8988T (cell line): ENCODE measurements around the gene EXOC6B.

Experiments
- DNase-seq: peaks from one replicate; pipeline ENCODE4 v3.0.0; 2011

The EXOC6B gene

DNA sequence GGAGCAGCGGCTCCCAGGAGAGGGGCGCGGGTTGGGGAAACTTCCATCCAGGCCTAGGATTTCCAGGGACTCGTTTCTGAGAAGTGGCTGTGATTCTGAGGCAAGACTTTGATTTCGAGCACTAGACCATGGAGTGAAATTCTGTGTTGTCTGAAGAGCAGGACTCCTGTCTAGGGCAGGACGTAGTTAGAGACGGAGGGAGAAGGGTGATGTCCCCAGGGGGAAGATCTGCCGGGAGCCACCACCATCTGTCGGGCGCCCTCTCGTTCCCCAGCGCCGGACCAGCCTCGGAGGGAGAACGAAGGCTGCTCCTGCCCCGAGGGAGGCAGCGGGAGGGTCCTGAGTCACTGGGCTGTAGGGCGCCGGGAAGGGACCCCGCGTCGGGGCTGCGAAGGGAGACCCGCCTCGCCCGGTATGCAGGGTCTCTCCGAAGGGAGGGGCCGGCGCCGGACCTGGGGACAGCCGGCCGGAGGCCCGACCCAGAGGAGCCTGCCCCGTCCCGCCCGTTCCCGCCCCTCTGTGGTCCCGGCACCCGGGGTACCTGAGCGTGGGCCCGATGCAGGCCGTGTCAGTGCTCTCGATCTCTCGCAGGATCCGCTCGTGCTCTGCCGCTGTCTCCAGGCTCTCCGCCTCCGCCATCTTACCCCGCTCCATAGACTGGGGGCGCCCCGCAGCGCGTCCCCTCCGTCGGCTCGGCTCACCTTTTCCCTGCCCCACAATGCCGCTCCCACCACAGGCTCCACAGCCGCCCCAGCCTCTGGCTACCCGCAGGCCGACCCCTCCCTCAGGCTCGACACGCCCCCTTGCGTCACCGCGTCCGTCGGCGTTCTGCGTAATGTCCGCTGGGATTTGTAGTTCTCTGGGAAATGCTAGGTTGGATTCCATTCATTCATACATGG lies at the start of gene EXOC6B:
Gene EXOC6B (minus strand): TSS at position 777 of the 899 bp plus-strand sequence.
- peak; percentile 72 for DNase-seq

DNA sequence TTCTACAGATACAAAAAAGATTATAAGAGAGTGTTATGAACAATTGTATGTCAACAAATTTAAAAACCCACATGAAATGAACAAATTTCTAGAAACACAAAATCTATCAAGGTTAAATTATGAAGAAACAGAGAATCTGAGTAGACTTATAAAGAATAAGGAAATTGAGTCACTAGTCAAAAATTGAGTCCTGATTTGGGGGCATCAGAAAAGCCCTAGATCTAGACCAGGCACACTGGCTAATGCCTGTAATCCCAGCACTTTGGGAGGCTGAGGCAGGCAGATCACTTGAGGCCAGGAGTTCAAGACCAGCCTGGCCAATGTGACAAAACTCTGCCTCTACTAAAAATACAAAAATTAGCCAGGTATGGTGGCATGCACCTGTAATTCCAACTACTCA lies 46.0 kb upstream of the EXOC6B start:
- no peak for DNase-seq

DNA sequence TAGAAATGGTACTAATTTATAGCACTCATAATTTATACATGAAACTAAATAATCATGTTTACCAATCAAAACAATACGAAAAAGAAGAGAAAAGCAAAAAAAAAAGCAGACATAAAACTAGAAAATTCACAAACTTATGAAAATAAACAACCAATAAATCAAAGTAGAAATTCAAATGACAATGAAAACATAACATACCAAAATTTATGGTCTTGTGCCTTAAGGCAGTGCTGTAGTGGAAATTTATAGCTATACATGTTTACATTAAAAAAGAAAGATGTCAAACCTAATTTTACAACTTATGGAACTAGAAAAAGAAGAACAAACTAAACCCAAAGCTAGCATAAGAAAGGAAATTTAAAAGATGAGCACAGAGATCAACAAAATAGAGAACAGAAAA lies 45.2 kb upstream of the EXOC6B start:
- DNase-seq = no peak

DNA sequence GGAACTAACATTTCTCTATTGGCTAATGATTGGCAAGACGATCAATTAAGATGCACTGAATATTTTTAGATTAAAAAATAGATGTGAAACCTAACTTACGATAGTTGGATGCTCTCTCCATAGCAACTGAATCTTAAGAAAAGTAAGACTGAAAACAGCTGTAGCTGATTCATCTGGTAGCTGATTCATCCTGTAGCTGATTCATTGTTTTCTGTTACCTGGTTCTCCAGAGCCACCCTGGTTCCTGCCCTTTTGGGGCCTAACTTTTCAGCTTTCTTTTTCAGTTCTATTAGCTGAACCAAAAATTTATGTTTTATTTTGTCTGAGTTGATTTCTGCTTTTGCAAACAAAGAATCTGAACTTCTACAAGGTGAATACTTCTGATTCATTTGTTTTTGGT lies 38.7 kb upstream of the EXOC6B start:
- no peak for DNase-seq

DNA sequence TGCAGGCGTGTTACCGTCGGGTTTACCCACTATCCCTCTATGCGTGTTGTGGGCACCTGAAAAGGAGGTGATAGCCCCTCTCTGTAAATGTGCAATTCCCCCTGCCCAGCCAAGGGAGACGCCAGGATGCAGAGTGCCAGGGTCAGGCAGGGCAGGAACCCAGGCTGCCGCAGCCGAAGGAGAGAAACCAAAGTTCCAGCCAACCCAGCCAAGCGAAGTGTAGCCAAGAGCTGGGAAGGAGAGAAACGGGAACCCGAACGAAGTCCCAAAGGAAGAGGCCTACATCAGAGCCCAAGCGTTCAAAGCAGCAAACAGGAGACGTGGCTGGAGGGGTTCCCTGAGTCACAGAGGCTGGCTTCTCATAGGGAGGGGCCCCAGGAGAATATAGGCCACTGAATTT lies 37.2 kb upstream of the EXOC6B start:
- DNase-seq = no peak

DNA sequence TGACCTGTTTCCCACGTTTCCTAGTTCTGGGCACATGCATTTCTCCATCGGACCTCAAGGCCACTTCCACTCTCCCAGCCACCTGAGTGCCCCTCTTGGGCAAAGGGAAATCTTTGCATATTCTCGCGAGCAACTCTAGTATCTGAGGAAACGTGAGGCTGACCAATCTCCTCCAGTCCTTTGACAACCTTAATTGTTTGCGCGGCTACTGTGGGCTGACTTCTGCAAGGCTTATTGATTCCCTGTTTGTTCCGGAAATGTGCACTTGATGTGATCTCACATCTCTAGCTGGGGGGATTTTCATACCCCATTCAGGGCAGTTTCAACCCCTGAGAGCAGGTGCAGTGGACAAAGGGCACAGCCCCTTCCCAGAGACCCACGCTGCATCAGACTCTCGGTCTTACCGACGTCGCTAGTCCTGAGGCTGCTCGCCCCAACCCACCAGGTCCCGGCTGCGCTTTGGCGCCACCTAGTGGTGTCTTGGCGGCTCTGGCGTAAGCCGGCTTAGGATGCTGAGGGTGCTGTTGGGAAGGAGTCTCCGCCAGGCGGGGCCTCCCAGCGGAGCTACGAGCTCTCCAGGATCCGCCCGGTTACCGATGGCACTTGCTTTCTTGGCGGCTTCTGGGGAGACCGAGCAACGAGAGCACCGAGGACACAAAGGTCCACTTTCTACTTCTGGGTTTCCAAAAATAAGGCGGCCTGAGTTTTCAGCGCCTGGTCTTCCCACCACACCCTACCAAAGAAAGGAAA lies 36.6 kb upstream of the EXOC6B start:
- peak; percentile 78 for DNase-seq

DNA sequence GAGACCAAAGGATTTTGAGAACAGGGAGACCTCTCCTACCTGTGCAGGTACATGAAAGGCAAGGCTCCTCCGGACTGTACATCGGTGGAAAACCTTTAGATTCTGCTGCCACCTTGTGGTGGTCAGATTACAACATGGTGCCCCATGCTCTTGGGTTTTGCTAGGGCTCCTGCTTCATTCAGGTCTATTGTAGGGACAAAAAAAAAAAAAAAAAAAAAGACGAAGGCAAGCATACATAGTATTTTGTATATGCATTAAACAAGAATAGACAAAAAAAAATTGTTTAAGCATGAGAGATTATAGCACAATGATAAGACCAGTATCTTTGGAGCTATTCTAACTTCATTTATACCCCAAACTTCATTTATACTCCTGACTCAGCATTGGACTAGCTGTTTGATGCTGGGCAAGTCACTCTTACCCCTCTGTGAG lies 34.0 kb upstream of the EXOC6B start:
- no peak for DNase-seq

DNA sequence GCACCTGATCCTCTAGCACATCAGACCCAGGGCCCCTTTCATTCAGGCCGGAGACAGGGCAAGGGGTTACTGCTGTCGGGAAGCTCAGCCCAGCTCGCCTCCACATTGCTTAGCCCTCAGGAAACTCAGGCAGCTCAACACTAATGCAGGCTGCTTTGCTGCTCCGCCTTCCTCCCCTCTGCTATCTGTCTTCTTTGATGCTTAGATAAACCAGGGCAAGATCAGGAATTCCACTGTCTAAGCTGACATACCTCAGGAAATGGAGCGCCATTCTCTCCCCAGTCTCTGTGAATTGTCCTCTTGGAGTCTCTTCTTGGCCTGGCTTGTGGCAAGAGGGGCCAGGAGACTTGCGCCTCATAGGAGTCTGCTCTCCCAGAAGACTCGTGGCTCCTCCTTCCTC lies 25.5 kb upstream of the EXOC6B start:
- DNase-seq = no peak

DNA sequence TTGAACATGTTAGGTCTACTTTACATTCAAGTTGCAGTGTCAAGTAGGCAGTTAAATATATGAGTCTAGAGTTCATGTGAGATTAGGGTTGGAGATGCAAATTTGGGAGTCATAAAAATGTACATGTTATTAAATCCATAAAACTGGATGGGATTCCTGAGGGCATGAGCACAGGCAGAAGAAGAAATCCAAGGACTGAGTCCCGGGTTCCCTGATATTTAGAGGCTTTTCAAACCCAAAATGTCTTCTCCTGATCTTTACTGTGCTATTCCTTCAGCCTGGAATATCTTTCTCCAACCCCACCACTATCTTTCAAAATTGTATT lies 23.3 kb upstream of the EXOC6B start:
- no peak for DNase-seq

DNA sequence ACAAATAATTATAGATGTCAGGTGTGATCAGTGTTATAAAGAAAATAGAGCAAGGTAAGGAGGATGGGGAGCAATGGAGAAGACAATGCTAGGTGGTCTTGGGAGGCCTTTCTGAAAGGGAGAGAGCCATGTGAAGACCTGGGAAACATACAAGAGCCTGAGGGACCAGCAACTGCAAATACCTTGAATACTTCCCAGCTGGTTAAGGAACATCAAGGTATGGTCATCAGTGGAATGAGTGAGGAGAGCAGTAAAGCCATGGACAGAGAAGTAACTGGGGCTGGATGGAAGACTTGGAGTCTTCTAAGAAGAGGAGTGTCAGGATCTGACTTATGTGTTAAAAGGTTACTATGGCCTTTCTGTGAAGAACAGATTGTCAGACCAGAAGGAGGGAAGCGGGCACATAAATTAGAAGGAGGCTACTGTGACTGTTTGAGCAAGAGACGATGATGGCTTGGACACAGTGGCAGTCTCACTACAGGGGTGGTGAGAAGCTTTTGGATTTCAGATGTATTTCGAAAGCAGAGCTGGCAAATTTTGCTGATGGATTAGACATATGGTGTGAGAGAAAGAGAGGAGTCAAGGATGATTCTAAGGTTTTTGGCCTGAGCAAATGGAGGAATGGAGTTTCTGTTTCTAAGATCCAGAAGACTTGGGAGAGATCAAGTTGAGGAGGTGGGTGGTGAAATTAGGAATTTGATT lies 22.8 kb upstream of the EXOC6B start:
- no peak for DNase-seq

DNA sequence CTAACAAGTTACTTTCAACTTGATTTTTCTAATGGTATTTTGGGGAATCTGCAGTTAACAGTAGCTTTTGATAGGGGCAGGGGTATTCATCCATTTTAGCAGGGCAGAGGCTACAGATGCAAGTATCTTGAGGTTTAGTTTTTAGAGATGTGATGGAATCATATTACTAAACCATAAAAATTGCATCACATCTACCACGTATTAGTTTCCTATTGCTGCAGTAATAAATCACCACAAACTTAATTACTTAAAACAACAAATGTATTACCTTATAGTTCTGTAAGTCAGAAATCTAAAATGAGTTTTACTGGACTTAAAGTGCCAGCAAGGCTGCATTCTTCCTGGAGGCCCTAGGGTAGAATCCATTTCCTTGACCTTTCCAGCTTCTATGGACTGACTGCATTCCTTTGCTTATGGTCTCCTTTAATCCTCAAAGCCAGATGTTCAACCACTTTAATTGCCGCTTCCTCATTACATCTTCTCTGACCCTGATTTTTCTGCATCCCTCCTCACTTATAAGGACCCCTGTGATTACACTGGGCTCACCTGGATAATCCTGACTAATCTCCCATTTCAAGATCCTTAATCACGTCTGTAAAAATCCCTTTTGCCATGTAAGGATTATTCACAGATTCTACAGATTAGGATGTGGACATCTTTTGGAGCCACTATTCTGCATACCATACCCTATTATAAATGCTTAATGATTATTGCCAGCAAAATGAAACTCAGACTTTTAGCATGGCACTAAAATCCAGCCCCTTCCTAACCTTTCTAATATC lies 21.9 kb upstream of the EXOC6B start:
- no peak for DNase-seq

DNA sequence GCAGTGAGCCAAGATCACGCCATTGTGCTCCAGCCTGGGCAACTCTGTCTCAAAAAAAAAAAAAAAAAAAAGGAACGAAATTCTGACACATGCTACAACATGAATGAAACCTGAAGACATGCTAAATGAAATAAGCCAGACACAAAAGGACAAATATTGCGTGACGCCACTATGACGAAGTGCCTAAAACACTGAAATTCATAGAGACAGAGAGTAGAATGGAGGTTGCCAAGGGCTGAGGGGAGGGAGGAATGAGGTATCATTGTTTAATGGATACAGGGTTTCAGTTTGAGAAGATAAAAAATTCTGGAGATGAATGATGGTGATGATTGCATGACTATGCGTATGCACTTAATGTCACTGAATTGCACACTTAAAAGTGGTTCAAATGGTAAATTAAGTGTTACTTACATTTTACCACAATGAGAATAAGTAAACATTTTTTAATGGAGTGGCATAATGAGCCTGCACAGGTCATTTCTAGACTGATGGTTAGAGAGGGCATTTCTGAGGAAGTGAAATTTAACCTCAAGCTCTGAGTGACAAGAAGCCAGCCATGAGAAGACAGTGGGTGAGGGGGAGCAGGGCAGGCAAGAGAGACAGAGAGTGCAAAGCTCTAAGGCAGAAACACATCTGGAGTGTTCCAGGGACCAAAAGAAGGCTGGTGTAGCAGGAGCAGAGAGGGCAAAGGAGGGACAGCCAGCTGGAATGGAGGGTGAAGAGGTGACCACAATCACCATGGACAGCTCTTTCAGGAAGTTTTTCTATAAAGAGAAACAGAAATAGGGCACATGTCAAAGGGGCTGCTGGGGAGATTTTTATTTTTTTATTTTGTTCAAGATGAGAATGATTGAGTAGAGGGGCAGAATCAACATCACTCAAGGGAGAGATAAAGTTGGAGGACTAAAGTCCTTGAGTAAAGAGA lies 20.6 kb upstream of the EXOC6B start:
- DNase-seq = no peak

DNA sequence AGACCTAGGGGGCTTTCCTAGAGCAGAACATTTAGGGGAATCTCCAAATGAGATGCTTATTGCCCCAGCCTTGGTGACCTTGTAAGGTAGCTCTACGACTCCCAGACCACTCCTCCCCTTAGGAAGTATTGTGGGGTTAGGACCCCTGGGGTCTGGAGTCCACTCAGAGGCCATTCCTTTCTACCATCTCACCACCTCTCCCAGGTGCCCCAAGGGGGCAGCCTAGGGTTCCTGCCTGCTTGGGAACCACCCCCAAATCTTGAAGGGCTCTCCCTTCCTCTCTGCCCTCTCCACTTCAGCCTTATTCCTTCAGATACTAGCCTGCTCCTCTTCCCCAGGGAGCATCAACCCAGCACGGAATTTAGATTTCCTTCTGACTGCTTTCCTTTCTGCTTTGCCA lies 17.5 kb upstream of the EXOC6B start:
- DNase-seq = no peak

DNA sequence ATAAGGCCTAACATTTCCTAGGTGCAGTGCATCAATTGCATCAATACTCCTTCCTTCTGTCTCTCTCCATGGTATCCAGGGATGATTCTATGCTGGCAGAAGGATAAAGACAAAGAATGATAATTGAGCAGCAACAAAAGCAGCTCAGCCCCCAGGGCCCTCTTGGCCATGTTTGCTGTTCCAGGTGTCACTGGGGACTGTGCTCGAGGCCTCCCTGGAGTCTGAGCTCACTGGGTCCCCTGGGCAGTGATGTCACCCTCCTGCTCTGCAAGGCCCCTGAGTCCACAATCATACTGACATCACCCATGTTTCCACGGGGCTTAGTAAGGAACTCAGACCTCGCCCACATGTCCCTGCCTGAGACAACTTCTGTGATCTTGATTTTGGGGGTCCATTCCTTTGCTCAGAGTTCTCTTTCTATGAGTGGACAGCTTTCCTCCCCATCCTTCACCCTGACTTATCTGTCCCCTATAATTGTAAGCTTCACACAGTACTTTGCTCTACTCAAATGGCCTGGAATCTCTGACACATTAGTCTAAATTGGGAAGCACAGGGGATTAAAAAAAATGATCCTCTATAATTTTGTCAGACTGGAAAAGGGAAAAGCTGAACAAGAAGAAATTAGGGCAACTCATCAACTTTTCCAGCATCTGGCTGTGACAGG lies 15.8 kb upstream of the EXOC6B start:
- no peak for DNase-seq

DNA sequence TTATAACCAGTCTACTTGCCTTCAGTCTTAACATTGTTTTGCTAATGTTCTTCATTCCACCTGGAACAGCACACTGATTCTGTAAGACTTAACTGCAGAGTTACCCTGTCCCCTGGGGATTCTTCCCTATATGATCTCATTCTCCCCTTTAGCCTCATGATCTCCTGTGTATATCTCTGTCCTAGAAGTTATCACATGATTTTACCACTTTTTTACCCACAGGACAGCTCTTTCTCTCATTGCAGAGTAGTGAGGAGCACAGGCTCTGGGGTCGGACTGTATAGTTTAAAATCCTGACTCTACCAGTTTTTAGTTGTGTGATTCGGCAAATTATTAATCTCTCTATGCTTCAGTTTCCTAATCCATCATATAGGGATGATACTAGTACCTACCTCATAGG lies 14.2 kb upstream of the EXOC6B start:
- no peak for DNase-seq

DNA sequence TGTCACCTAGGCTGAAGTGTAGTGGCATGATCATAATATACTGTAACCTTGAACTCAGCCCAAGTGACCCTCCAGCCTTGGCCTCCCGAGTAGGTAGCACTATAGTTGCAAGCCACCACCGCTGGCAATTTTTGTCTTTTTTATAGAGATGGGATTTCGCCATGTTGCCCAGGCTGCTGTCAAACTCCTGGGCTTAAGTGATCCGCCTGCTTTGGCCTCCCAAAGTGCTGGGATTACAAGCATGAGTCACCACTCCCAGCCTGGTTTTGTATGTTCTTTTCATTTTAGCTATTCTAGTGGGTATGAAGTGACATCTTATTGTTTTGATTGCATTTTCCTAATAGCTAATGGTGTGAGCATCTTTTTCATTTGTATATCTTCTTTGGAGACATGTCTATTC lies 11.3 kb upstream of the EXOC6B start:
- no peak for DNase-seq

DNA sequence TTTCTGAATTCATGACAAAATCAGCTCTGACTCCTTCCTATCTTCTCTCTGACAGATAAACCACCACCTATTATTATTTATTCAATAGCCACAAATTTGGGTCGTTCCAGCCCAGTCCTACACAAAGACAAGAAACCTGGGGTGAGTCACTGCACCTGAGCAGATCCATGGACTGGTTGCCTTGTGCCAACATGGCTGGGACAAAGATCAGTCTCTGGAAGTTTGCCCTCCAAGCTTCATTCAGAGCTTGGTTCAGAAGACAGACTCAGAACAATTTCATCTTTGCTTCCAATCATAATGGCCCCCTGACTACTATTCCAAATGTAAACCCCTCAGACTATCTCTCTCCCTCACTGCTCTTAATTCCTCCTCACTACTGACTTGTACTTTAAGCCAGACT lies 9.6 kb upstream of the EXOC6B start:
- no peak for DNase-seq

DNA sequence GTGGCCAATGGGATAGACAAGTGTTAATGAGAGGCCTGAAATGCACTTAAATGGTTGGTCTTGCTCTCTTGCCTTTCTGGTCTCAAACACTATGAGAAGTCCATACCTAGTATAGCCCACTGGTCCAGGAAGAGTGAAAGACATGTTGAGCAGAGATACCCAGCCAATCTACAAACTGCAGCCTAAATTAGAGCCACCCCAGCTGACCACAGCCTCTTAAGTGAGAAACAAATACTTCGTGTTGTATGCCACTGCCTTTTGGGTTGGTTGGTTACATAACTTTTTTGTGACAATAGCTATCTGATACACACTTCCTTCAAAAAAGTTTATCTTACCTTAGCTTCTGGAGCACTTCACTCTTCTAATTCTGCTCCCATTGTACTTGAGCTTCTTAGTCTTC lies 8.8 kb upstream of the EXOC6B start:
- DNase-seq = no peak

DNA sequence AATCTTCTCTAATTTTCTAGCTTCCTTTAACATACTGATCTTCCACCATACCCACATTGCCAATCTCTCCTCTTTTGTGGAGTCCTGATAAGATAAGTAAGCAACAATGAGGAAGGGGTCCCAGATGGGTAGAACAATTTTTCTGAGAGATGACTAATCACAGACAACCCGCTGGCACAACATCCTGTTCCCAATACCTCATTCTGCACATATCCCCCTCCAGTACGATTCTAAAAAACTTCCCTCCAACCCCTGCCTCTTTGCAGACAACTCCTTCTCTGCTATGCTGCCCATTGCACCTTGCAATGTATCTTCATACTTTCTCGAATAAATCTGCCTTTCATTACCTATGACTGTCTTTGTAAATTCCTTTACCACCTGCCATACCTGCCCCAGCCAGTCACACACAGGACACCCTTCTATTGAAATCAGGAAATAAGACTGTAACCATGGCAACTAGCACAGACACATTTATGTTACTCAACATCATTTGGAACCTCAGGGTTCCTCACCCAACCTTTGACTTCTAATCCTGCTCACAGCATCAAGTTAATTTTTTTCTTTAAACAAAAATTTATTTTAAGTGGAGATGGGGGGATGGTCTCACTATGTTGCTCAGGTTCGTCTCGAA lies 7.4 kb upstream of the EXOC6B start:
- DNase-seq = no peak

DNA sequence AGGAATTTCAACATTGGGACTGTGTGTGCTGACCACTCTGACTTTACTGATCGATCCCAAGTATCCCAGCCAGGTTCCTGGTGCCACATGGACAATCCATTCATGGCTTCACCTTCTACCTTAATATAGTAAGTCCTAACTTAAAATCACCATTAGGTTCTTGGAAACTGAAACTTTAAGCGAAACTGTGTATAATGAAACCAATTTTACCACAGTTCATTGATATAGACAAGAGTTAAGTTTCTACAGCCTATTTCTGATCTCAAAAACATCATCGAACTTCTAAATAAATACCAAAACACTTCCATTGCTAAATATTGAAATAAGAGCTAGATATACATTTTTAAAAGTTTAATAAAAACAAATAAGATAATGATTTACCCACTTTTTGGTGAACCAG lies 4.4 kb upstream of the EXOC6B start:
- DNase-seq = no peak
